OCI-LY7 (cell line): ENCODE results near the gene KRT40.

Source experiments
- EZH2phosphoT487 ChIP-seq: fragments of 200-600 bp; sonication (generic); IDR thresholded peaks from 2 replicates; pipeline ENCODE4 v1.6.1; 2018; ENCODE audit warnings: low read depth, borderline replicate concordance, mild to moderate bottlenecking, mixed run types, antibody characterized with exemption, low read length, moderate library complexity, mixed read lengths
- TF ChIP-seq, protein P1 (sequence below): fragments of 200-600 bp; sonication (generic); conservative IDR thresholded peaks from 2 replicates; pipeline ENCODE4 v1.5.1; 2014; ENCODE audit warnings: mild to moderate bottlenecking, antibody characterized with exemption, low read length, moderate library complexity, mixed read lengths

DNA sequence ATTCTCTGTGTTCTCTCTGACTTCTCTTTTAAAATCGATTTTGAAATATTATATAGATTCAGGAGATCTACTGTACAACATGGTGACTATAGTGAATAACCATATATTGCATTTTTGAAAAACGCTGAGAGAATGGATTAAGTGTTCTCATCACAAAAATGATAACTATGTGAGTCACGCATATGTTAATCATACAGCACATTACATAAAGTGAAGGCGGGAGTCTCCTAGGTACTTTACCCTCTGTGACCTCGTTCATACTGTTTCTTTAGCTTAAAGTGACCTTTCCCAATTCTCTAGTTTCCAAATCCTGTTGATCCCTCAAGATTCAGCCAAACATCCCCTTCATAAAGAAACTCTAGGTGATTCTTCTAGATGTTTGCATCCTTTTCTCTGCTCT lies 18.7 kb upstream of the KRT40 start:
- TF ChIP-seq, protein P1, sequence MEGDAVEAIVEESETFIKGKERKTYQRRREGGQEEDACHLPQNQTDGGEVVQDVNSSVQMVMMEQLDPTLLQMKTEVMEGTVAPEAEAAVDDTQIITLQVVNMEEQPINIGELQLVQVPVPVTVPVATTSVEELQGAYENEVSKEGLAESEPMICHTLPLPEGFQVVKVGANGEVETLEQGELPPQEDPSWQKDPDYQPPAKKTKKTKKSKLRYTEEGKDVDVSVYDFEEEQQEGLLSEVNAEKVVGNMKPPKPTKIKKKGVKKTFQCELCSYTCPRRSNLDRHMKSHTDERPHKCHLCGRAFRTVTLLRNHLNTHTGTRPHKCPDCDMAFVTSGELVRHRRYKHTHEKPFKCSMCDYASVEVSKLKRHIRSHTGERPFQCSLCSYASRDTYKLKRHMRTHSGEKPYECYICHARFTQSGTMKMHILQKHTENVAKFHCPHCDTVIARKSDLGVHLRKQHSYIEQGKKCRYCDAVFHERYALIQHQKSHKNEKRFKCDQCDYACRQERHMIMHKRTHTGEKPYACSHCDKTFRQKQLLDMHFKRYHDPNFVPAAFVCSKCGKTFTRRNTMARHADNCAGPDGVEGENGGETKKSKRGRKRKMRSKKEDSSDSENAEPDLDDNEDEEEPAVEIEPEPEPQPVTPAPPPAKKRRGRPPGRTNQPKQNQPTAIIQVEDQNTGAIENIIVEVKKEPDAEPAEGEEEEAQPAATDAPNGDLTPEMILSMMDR, result no peak
- no peak for TF ChIP-seq EZH2phosphoT487
